Measurements from ENCODE around the gene CHN2. TPM values are rescaled to one million over a fixed set of nuclear protein-coding genes. Genes with fewer than 3 reads are reported as not detected.

The CHN2 gene
- total and polyA plus RNA-seq, 8 donors = 2.8 to 8.9 (median 4.3) TPM

DNA sequence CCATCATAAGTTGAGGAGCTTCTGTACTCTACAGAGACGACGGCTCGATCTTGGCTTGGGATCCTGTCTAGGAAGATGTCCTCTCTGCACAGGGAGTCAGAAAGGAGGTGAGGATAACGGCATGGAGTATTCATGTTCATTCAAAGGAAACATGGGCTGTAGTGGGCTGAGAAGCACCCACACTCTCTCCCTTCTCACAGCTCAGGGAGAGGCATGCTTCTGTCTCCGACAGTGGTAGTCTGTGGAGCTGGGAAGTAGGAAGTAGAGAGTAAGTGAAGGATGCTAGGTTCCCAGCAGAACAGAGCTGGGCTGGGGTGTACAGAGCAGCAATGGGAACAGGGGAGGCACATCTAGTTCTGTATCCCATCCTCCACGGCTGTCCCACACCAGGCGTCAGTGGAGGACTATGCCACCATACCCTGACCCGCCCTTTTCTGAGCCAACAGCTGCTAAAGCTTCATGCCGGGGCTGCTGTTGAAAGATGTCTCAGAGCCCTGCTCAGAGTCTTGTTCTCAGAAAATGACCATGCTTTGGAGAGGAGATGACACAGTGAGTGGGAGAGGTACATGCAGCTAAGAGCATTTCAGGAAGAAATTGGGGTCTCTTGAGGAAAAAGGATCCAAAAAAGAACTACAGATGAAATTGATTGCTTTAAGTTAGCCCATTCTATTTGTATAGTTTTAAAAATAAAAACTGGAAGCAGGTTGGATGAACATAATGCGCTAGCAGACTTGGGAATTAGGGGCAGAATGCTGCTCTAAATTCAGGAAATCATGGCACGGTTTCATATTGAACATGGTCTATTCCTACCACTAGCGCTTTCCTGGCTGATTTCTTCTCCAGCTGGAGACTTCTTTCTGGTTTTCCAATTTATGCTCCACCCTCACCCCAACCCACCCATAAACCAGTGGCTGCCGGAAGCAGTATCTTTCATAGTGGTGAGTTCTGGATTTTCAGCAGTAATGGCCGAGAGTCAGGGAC is 138.6 kb downstream of the CHN2 start:
- Histone ChIP-seq H3K9me3 (no peaks in the 10 kb centered on the region), H3K36me3 (no peaks in the 10 kb centered on the region), H3K27me3 (peaks cover 0 to 22% of the 10 kb centered on the region in 2 donors), H3K27ac (no peak overlapping the region), H3K4me3 (no peak overlapping the region), H3K4me1 (peaks cover 0 to 26% of the 10 kb centered on the region in 2 donors)
- intact Hi-C loops (cut with DNase I) = no loop called here
- DNase-seq (no peak), ATAC-seq (no peak)
- no peak for TF ChIP-seq CTCF (IDR thresholded peaks at IDR 0.05)

DNA sequence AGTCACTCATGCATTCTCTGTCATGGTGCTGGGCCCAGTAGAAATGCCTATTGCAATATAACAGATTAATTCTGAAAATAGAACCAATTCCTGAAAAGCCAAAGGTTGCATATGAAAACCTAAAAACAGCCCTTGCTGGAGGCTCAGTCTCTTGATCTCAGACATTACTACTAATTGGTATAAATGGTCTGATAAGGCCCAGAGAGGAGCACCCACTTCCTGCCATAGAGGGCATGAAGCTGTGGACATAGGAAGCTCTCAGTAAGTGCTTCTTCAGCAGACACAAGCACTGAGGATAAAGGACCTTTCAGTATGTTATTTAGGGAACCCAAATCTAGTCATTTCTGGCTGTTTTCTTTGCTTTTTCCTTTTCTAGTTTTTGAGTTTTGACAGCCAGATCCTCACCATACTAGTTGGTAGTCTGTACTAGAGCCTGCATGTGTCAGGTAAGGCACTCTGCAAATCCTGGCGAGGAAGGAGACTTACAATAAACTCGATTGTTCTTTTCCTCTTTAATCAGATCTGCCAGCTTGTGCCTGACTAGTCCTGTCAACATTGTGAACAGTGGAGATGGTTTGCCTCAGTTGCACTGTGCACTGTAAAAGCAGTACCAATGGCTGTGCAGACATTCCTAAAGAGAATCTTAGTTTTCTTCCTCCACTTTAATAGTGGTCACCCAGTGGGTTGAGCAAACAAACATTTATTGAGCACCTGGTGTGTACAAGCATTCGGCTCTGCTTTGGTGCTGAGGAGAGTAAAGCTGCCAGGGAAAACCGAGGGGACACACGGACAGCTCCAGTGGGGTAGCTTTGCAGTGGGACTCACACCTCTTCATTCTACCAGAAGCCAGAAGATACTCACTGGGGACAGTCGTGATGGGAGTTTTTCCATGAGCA is 140.9 kb downstream of the CHN2 start:
- H3K36me3 ChIP-seq = no peaks in the 10 kb centered on the region
- intact Hi-C loops (cut with DNase I) = no loop called here
- no peak overlapping the region for H3K27ac ChIP-seq
- no peaks in the 10 kb centered on the region for H3K9me3 ChIP-seq
- H3K4me1 ChIP-seq = peaks cover 0 to 13% of the 10 kb centered on the region in 2 donors
- TF ChIP-seq CTCF (IDR thresholded peaks at IDR 0.05) = no peak
- no peak for ATAC-seq
- H3K4me3 ChIP-seq = no peak overlapping the region
- DNase-seq = no peak
- peaks cover 0 to 22% of the 10 kb centered on the region in 2 donors for H3K27me3 ChIP-seq

DNA sequence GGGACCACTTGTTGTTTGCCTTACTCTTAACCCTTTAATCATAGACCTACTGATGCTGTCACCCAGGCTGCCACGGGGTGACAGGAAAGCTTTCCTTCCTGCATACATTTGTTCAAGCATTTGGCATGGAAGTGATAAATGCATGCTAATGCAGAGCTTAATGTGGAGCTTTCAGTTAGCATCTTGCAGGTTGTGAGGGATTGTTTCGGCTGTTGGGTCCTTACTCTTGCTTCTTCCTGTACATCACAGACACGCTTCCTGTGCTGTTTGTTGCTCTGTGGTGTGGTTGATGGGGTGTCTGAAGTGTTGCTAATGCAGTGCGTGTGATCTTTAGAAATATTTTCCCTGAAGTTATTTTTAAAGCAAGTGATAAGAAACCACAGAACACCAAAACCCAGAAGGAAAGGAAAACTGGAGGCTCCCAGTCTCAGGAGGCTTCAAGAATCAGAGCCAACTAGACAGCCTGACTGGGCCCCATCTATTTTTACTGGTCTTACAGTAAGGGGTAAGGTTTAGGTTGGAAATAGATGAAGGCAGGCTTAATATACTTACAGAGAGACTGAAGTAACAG is 143.1 kb downstream of the CHN2 start:
- H3K4me3 ChIP-seq = no peak overlapping the region
- no peak overlapping the region for H3K27ac ChIP-seq
- peaks cover 0 to 13% of the 10 kb centered on the region in 2 donors for H3K4me1 ChIP-seq
- no peaks in the 10 kb centered on the region for H3K36me3 ChIP-seq
- DNase-seq (no peak), ATAC-seq (peak; percentile 32)
- intact Hi-C loops (cut with DNase I) = no loop called here
- peaks cover 0 to 8% of the 10 kb centered on the region in 2 donors for H3K27me3 ChIP-seq
- no peaks in the 10 kb centered on the region for H3K9me3 ChIP-seq
- TF ChIP-seq CTCF (IDR thresholded peaks at IDR 0.05) = no peak

GRCh38 chr7:29340696-29341095 is 146.1 kb downstream of the CHN2 start:
- Histone ChIP-seq H3K9me3 (no peaks in the 10 kb centered on the region), H3K27ac (no peak overlapping the region), H3K4me3 (no peak overlapping the region), H3K4me1 (peaks cover 0 to 13% of the 10 kb centered on the region in 2 donors), H3K36me3 (no peaks in the 10 kb centered on the region), H3K27me3 (no peaks in the 10 kb centered on the region)
- intact Hi-C loops (cut with DNase I) = no loop called here
- DNase-seq (no peak), ATAC-seq (no peak)
- TF ChIP-seq CTCF (IDR thresholded peaks at IDR 0.05) = no peak
